NCI-H2081 treated with DMSO at 0.1 percent for 48 hours (cell line): Measurements from ENCODE around the gene ZNF350.
"Not testable (repeated sequence)": the region's sequence is repeated elsewhere in the genome, so short reads cannot be mapped to it uniquely, and the experiment has no call there.

Experiments used
- DNase-seq: peaks from one replicate; lab custom pipeline; 2025; lab: John Stamatoyannopoulos, UW

ZNF350 gene

GRCh38 chr19:51971624-51972023 is 15.0 kb downstream of the ZNF350 start:
- DNase-seq = no peak

GRCh38 chr19:51970718-51971117 is 15.9 kb downstream of the ZNF350 start:
- DNase-seq = no peak

DNA sequence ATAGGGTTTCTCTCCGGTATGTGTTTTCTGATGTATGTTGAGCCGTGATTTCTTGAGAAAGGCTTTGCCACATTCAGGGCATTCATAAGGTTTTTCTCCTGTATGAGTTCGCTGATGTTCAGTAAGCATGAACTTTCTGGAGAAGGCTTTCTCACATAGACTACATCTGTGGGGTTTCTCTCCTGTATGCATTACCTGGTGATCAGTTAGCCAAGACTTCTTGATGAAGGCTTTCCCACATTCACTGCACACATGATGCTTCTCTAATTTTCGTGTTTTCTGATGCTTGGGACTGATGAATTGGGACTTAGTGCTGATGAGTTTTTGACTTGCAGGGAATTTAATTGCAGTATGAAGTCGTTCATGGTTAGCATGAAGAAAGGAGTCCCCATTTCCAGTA is 21.1 kb downstream of the ZNF350 start:
- DNase-seq = no peak

- DNase-seq = not testable (repeated sequence)
Observed at GRCh38 chr19:51960621-51961233, 25.9 kb downstream of the ZNF350 start.

DNA sequence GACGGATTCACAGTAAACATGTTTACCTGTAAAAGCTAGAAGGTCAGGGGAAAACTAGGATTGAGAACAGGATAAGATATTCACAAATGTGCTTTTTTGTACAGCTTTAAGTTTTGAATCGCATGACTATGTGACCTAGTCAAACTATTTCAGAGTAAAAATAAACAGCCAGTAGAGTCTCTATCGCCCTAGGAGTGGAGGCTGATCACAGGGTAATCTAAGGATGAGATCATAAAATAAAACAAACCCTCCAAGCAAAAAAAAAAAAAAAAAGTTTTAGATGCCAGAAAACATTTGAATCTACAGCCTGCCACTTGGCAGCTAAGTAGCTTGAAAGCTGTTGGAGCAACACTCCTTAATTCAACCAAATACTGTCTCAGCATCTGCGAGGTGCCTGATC is 26.8 kb downstream of the ZNF350 start:
- no peak for DNase-seq

DNA sequence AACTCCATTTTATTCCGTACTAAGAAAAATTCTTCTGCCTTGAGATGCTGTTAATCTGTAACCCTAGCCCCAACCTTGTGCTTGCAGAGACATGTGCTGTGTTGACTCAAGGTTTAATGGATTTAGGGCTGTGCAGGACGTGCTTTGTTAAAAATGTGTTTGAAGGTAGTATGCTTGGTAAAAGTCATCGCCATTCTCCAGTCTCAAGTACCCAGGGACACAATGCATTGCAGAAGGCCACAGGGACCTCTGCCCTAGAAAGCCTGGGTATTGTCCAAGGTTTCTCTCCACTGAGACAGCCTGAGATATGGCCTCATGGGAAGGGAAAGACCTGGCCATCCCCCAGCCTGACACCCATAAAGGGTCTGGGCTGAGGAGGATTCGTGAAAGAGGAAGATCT is 28.8 kb downstream of the ZNF350 start:
- not testable (repeated sequence) for DNase-seq

DNA sequence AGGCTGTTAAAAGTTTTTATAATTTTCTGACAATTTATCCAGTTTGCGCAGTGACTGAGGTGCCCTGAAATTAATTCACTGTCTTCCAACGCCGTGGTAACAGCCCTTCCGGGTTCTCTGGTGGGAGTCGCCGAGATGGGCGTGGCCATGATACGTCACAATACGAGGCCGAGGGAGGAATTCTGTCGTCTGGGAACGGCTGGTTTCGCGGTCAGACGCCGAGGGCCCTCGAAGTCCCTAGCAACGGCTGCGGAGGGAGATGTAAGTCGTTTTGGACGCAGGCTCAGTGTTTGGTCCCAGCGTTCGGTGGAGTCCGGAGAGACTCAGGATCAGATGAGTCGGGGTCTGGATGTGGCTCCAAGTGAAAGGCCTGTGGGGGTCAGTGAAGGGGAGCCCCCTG is 37.7 kb downstream of the ZNF350 start:
- DNase-seq = no peak

- DNase-seq = no peak
Observed at GRCh38 chr19:51946602-51947001, 40.0 kb downstream of the ZNF350 start.

DNA sequence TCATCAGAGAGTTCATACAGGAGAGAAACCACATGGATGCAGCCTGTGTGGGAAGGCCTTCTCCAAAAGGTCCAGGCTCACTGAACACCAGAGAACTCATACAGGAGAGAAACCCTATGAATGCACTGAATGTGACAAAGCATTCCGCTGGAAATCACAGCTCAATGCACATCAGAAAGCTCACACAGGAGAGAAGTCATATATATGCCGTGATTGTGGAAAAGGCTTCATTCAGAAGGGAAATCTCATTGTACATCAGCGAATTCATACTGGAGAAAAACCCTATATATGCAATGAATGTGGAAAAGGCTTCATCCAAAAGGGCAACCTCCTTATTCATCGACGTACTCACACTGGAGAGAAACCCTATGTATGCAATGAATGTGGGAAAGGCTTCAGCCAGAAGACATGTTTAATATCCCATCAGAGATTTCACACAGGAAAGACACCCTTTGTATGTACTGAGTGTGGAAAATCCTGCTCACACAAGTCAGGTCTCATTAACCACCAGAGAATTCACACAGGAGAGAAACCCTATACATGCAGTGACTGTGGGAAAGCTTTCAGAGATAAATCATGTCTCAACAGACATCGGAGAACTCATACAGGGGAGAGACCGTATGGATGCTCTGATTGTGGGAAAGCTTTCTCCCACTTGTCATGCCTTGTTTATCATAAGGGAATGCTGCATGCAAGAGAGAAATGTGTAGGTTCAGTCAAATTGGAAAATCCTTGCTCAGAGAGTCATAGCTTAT is 41.7 kb downstream of the ZNF350 start:
- no peak for DNase-seq

- no peak for DNase-seq
Observed at GRCh38 chr19:51938936-51939335, 47.7 kb downstream of the ZNF350 start.

- no peak for DNase-seq
Observed at GRCh38 chr19:51931921-51932320, 54.7 kb downstream of the ZNF350 start.

- DNase-seq = no peak
Observed at GRCh38 chr19:51927859-51928258, 58.8 kb downstream of the ZNF350 start.

DNA sequence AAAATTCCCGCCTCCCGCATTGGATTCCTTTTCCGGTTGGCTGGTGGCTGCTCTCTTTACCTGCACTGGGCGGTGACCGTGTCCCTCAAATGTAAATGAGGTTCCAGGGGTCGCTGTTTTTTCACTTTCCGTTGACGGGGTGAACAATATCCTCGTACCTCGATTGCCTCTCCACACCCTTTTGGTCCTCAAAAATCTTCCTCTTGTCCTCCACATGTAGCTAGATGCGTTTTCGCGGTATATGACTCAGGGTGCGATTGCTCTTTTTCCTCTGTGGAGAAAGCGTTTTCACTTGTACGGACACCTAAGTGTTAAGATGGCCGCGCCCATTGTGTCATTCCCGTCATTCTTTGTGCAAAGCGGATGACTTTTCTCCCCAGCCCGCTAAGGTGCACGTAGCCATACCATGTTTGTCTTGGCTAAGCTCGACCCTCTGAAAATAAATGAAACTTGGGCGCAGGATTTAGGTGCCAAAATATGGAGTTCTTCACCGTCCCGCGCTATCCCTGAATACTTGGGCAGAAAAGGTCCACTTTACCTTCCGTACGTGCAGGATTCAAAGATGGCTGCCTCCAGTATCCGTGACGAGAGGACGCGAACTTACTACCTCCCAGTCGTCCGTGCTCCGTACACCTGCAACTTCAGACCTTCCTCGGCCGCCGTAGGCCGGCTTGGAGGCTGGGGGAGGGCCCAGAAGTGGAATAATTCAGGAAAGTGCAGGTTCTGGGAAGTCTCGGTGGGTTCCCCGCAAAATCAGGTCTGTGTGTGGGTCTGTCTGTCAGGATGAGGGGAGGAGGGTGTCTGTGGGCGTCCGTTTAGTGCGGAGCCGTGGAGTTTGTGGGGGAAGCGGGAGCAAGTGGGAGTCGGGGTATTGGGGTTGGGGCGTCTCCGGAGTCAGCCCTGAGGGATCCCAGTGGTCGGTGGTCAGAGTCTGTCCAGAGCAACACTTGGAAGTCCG is 59.6 kb downstream of the ZNF350 start, which contains the start of gene ZNF613:
TSS of gene ZNF613 (plus strand) at position 689 of the 958 bp plus-strand sequence. CDS start 8,749 bp downstream, outside the sequence.
- peak; percentile 70 for DNase-seq

DNA sequence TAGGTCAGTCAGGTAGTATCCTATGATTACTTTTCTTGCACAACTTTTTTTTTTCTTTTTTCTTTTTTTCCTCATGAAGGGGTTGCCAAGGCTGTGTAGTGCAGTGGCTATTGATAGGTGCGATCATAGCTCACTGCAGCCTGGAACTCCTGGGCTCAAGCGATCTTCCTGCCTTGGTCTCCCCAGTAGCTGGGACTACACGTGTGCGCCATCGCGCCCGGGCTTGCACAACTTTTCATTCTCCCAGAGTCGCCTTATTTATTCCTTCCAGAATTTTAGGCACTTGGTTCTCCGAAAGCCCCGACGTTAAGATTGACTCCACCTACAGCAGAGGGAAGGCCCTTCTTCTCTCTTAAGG is 60.2 kb downstream of the ZNF350 start:
- no peak for DNase-seq

GRCh38 chr19:51921949-51922348 is 64.7 kb downstream of the ZNF350 start:
- no peak for DNase-seq

- no peak for DNase-seq
Observed at GRCh38 chr19:51919606-51920005, 67.0 kb downstream of the ZNF350 start.

DNA sequence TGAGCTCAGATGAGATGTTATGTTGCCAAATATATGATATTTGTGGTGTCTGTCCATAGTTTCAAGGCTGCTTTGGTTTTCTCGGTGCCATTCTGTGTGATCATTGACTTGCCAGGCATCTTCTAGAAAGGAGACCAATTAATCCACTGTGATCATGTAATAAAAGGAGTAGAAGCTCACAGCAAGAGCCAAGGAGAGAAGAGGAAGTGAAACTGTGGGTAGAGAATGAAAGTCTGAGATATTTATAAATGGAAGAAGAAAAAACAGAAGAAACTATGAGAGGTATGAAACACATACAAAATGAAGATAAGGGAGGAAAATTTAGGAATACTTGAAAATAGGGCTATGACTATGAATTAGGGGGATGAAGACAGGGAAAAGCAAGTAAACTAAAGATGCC is 70.5 kb downstream of the ZNF350 start:
- no peak for DNase-seq

GRCh38 chr19:51915324-51915867 is 71.2 kb downstream of the ZNF350 start:
- no peak for DNase-seq
